HG03045 (cell line): Measurements from ENCODE around the gene DNTT.

Source experiments
- ATAC-seq: cut with Tn5 transposase; IDR thresholded peaks from one replicate; pipeline ENCODE4 v1.9.1; 2021; ENCODE audit warnings: mild to moderate bottlenecking, moderate library complexity; ENCODE audit not compliant: unreplicated experiment

The DNTT gene

DNA sequence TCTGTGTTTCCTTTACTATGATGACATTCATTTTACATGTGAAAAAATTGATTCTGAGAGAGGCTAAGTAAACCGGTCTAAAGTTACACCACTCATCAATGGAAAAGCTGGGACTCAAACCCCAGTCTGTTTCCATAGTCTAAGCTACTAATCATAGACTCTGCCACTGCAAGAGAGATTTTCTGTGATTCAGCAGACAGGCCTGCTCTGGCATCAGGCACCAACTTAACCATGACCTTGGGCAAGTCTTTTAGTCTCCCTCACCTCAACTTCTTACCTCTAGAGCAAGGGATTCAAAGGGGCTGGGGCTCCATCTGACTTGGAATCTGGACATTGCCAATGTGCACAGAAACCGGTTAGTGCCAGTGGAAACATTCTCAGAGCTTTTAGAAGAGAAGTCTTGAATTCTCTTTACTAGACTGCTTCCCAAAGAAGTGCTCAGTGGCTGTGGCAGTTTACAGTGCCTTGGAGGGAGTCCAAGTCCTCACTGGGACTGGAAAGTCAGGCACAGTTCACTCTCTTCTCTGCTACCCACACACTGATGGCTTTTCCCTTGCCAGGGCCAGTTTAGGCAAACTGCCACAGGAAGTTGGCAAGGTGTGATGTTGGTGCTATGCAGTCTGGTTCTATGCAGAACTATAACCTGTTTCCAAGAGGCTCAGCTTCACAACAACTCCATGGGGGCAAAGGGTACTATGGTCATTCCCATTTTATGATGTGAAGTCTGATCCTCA lies 28.4 kb upstream of the DNTT start:
- ATAC-seq, result no peak

GRCh38 chr10:96276426-96276825 lies 27.8 kb upstream of the DNTT start:
- no peak for ATAC-seq

DNA sequence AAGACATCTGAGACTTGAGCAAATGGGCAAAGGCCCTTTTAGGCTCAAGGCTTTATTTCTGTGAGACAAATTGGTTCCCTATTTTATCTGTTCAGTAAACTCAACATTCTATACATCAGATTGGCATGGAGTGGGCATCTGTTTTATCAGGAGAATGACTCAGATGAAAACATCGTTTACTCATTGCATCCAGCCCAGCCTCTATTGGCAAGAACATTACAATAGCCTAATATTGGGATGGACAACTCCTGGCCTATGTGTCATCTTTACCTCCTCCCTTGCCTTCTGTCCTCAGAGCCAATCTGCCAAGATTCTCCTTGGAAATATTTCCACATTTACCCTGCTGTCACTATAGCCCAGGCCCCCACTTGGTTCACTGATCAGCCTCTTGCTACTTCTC lies 27.4 kb upstream of the DNTT start:
- ATAC-seq, result no peak

- ATAC-seq, result no peak
These were observed 25.0 kb upstream of the DNTT start for GRCh38 chr10:96279191-96279641.

GRCh38 chr10:96280859-96281258 lies 23.4 kb upstream of the DNTT start:
- no peak for ATAC-seq

DNA sequence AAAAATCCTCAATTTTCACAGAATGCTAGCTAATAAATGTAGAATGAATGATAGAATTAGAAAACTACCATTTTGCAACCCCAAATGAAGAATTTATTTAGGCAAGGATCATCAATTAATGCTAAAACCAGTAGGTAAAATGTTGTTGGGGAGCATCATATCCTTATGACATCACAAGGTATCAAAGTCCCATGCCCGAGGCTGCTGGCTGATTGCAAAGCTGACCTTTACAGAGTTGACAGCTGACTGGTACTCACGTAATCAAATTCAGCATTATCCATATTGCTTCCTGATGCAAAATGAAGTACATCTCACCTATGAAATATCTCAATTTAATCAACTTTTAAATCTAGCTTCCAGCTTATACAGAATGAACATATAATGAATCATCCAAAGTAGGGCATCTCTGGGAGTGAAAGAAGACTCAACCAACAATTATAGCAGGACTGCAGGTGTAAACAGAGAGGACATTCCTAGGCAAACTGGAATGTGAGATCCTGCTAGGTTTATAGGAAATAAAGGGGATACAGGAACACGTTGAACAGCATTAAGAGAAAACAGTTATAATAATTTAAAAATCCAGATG lies 22.7 kb upstream of the DNTT start:
- ATAC-seq, result no peak

GRCh38 chr10:96283351-96283750 lies 20.9 kb upstream of the DNTT start:
- ATAC-seq, result no peak

- ATAC-seq, result no peak
These were observed 20.5 kb upstream of the DNTT start for GRCh38 chr10:96283756-96284155.

DNA sequence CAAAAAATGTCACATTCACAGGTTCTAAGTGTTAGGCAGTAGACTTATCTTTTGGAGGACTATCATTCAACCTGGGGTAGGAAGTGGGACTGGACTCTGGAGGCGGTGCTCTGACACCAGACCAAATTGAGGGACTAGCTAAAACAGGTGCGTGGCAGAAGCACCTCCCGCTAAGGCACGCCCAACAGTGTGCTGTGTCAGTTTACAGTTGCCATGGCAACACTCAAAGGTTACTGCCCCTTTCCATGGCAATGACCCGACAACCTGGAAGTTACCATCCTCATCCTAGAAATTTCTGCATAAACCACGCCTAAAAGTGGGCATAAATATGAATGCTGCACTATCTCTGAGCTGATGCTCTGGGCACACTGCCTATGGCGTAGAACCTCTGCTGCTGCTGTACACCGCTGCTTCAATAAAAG lies 18.9 kb upstream of the DNTT start:
- ATAC-seq, result no peak

DNA sequence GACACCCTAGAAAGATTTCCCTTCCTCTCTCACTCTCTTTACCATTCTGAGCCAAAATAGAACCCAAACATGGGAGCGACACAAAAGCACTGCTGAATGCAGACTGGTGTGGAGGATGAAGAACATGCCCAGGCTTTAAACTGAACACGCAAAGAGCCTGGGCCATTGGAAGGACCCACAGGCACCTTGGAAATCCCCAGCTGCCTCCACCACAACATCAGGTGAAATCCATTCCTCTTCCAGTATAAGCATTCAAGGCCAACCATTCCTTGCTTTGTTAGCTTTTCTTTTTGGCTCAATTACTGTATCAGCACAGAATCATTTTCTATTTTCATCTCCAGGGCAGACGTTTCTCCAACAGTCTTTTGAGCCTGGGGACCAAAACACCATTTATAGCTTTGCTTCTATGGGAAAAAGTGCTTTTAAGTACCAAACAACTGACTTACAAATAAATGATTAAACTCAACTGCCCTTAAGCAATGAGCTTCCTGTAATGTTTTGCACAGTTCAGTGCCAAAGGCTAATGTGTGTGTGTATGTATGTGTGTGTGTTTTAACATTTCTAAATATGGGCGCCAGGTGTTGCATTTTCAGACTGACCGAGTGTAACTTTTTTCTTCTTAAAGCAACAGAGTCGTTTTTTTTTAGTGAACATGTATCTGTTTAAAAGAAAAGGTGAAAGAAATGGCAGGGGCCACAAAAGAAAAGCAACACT lies 16.7 kb upstream of the DNTT start:
- peak; percentile 59 for ATAC-seq

- peak; percentile 41 for ATAC-seq
These were observed 16.0 kb upstream of the DNTT start for GRCh38 chr10:96288151-96288621.

DNA sequence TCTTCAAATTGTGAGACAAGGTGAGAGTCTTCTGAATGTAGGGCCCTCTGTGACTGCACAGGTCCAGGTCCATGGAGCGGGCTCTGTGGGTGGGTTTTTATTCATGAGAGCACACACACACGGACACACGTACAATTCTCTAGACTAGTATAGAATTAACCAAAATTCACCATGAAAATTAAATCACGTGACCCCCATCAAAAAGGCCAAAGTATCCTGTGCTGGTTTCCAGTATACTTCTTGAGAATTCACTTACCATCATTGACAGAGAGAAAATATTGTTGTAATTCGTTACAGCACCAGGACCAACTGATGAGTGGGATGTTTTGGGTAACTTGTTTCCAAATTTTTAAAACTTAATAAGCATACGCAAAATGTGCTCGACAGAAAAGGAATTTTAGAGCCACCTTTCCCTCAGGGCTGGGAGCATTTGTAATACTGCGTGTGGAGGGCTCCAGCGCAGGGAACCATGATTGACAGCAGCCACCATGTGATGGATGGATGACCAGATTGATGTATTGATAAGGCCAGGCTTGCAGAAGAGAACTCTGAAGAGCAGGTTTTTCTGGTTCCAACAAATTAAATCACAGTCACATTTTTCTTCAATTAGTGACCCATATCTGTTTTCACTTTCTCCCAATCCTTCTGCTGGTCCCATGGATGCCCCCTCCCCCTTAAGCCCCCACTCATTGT lies 14.9 kb upstream of the DNTT start:
- ATAC-seq, result no peak

DNA sequence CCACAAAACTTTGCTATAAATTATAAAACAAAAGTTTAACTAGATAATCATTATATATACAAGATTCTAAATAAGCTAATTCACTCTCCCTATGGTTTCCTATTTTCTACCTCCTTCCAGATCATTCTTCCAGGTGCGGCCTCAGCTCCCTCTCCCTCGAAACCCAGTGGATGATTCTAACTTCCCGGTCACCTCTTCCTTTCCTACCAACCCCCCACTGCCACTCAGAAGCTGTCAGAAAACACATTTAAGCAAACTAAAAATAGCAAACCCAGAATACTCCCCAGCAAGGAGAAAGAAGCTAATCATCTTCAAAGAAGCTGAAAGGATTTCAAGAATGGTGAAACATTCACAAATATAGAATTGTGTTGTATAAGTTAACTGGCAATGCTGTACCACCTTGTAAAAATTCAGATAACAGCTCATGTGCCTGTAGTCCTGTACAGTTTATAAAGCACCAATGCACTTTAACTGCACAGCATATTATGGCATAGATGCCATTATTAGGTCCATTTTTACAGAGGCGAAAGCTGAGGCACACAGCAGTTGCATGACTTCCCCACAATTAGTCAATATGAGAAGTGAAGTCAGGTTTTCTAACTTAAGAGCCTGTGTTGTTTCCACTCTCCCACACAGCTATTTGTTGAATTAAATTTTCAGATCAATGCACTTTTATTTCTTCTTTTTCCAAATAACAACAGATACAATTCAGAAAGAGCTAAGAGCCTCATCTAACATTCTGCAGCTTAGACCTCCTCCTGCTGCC lies 13.7 kb upstream of the DNTT start:
- no peak for ATAC-seq

- peak; percentile 64 for ATAC-seq
These were observed 11.0 kb upstream of the DNTT start for GRCh38 chr10:96292971-96293920.

- ATAC-seq, result no peak
These were observed 8.8 kb upstream of the DNTT start for GRCh38 chr10:96295475-96295874.

DNA sequence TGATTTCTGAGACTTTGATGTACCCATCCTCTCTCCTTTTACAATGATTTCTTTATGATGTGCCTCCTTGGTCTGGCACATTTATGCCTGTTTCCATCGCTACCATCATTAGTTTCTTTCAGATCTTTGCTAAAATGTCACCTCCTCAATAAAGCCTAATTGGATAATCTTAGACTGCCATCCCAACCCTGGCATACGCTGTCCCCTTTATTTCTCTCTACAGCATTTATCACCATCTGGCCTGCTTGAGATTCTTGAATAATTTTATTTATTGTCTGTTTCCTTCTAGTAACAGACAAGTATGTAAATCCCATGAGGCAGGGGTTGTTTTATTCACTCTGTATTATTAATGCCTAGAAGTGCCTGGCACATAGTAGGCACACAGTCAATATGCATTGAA lies 6.7 kb upstream of the DNTT start:
- no peak for ATAC-seq

DNA sequence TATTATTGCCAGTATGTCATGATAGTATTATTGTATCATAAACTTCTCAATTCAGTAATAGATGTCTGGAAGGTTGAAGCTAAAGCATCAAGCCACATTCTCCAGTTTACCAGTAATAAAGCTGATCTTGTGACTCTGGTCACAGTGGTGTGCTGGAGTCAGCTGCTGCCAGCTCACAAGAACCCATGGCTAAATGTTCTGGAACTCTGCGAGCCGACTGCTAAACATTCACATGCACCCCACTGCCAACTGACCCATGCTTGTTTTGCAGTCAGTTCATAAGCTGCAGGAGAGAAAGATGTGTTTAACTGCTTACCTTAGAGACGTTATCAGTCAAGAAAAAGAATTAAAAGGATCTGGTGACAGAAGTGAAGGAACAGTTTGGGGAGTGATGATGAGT lies 5.9 kb upstream of the DNTT start:
- no peak for ATAC-seq

GRCh38 chr10:96299383-96299782 lies 4.9 kb upstream of the DNTT start:
- no peak for ATAC-seq

GRCh38 chr10:96301616-96302015 lies 2.6 kb upstream of the DNTT start:
- ATAC-seq, result no peak

- ATAC-seq, result no peak
These were observed 785 bp downstream of the DNTT start for GRCh38 chr10:96305019-96305418.
